Natural killer cell (primary cell): ENCODE measurements around the gene PPP1R15A. TPM values are rescaled to one million over a fixed set of nuclear protein-coding genes. Genes with fewer than 3 reads are reported as not detected.
"Not testable (repeated sequence)": the region's sequence is repeated elsewhere in the genome, so short reads cannot be mapped to it uniquely, and the experiment has no call there.

Experiments used
- ATAC-seq, 3 donors: fragments of 150-1000 bp in 2 of 3; fragments of 200-7000 bp in 1 of 3; cut with Tn5 transposase; 1 replicate in 1 of 3; 2 replicates in 2 of 3; pipeline ENCODE4 v1.10.0; 2021; ENCODE audit warnings: mild to moderate bottlenecking in 2 of 3, moderate library complexity in 2 of 3
- DNase-seq, 2 donors: peaks; one replicate each; pipeline versions ENCODE4 v3.0.0 to v3.0.0-alpha.2; 2013 to 2021; ENCODE audit warnings: mixed read lengths in 1 of 2
- H3K27ac ChIP-seq: one replicate; pipeline ENCODE4 v1.5.1; 2013; ENCODE audit warnings: mild to moderate bottlenecking, low read length
- H3K27me3 ChIP-seq: one replicate; pipeline ENCODE4 v1.6.1; 2013; ENCODE audit warnings: low read length; ENCODE audit not compliant: control insufficient read depth, insufficient read depth
- H3K36me3 ChIP-seq: one replicate; pipeline ENCODE4 v1.6.1; 2013; ENCODE audit warnings: low read length; ENCODE audit not compliant: control insufficient read depth, insufficient read depth
- H3K4me1 ChIP-seq: one replicate; pipeline ENCODE4 v1.6.1; 2013; ENCODE audit warnings: low read length; ENCODE audit not compliant: control insufficient read depth, insufficient read depth
- H3K4me3 ChIP-seq: one replicate; pipeline ENCODE4 v1.5.1; 2013; ENCODE audit warnings: low read length
- H3K9me3 ChIP-seq: one replicate; pipeline ENCODE4 v1.6.1; 2013; ENCODE audit warnings: low read length; ENCODE audit not compliant: control insufficient read depth, insufficient read depth
- H3K27ac Mint-ChIP-seq, 2 donors: one replicate each; pipeline ENCODE4 v1.8.0; 2022; ENCODE audit warnings: mild to moderate bottlenecking in 2 of 2, mixed read lengths in 2 of 2, moderate library complexity in 1 of 2
- H3K27me3 Mint-ChIP-seq, 2 donors: one replicate each; pipeline ENCODE4 v1.8.0; 2022; ENCODE audit warnings: low read depth in 2 of 2, mixed read lengths in 2 of 2
- H3K36me3 Mint-ChIP-seq: one replicate; pipeline ENCODE4 v1.8.0; 2022; ENCODE audit warnings: mixed read lengths
- H3K4me1 Mint-ChIP-seq, 2 donors: one replicate each; pipeline ENCODE4 v1.8.0; 2022; ENCODE audit warnings: mixed read lengths in 2 of 2
- H3K4me3 Mint-ChIP-seq: one replicate; pipeline ENCODE4 v1.8.0; 2022; ENCODE audit warnings: mild to moderate bottlenecking, moderate library complexity, mixed read lengths
- H3K9me3 Mint-ChIP-seq, 2 donors: one replicate each; pipeline ENCODE4 v1.8.0; 2022; ENCODE audit warnings: mixed read lengths in 2 of 2
- CTCF ChIP-seq: fragments of 200-600 bp; IDR thresholded peaks from one replicate; pipeline ENCODE4 v1.8.0; 2022; ENCODE audit warnings: antibody characterized with exemption
- WGBS: methylation state at CpG from one replicate; pipeline ENCODE4 v1.1.7; 2013; ENCODE audit warnings: missing lambda C conversion rate; ENCODE audit not compliant: insufficient coverage; 5-methylcytosine and 5-hydroxymethylcytosine counted together
- intact Hi-C: fragments of 100-400 bp; cut with micrococcal nuclease; formaldehyde crosslinking; loops from one replicate; pipeline ENCODE4 v1.14.2; 2022
- total RNA-seq, 4 donors: library from RNA; stranded (reverse); fragments of 120-200 nt in 1 of 4; gene quantifications; one replicate each; pipeline versions ENCODE4 v1.2.3 to v1.2.4, GENCODE V29; 2013 to 2022

Gene PPP1R15A
- total RNA-seq, 3 donors from 2014 or later (not counting 1 experiment from before 2014, with no cell fraction given): 942 to 1,308 (median 1,174) TPM

- intact Hi-C loops: no loop called here
Observed at GRCh38 chr19:48844472-48844871, 27.7 kb upstream of the PPP1R15A start.

GRCh38 chr19:48845384-48845783 is 26.8 kb upstream of the PPP1R15A start:
- no peak overlapping the region for H3K4me3 ChIP-seq
- no peaks in the 10 kb centered on the region for H3K9me3 ChIP-seq
- ATAC-seq (no peak), DNase-seq (no peak)
- H3K9me3 Mint-ChIP-seq: no peaks in the 10 kb centered on the region
- 90% methylated on average over 14 of the region's 15 CpGs for WGBS
- no peaks in the 10 kb centered on the region for H3K36me3 ChIP-seq
- no peaks in the 10 kb centered on the region for H3K27me3 ChIP-seq
- no peaks in the 10 kb centered on the region for H3K4me1 ChIP-seq
- TF ChIP-seq CTCF: no peak
- H3K27ac ChIP-seq: no peak overlapping the region
- H3K36me3 Mint-ChIP-seq: no peaks in the 10 kb centered on the region
- no peaks in the 10 kb centered on the region for H3K27me3 Mint-ChIP-seq
- no peak overlapping the region for H3K27ac Mint-ChIP-seq
- peaks cover 0 to 5% of the 10 kb centered on the region in 2 donors for H3K4me1 Mint-ChIP-seq
- no peak overlapping the region for H3K4me3 Mint-ChIP-seq
- intact Hi-C loops: no loop called here

More at GRCh38 chr19:48844472-48844871, 27.7 kb upstream of the PPP1R15A start:
- Mint-ChIP-seq H3K9me3 (no peaks in the 10 kb centered on the region), H3K27ac (no peak overlapping the region), H3K4me3 (no peak overlapping the region), H3K4me1 (peaks cover 0 to 5% of the 10 kb centered on the region in 2 donors), H3K36me3 (no peaks in the 10 kb centered on the region), H3K27me3 (no peaks in the 10 kb centered on the region)
- 96% methylated on average over 2 of the region's 2 CpGs for WGBS
- Histone ChIP-seq H3K36me3 (no peaks in the 10 kb centered on the region), H3K4me3 (no peak overlapping the region), H3K4me1 (no peaks in the 10 kb centered on the region), H3K9me3 (no peaks in the 10 kb centered on the region), H3K27me3 (no peaks in the 10 kb centered on the region), H3K27ac (no peak overlapping the region)
- no peak for TF ChIP-seq CTCF
- no peak for ATAC-seq
- no peak for DNase-seq

- H3K36me3 Mint-ChIP-seq, H3K4me3 ChIP-seq, H3K27me3 ChIP-seq, H3K27ac ChIP-seq, intact Hi-C loops, DNase-seq, H3K27ac Mint-ChIP-seq, H3K9me3 ChIP-seq, H3K4me1 Mint-ChIP-seq, H3K4me1 ChIP-seq, ATAC-seq, H3K36me3 ChIP-seq, H3K9me3 Mint-ChIP-seq, H3K27me3 Mint-ChIP-seq, H3K4me3 Mint-ChIP-seq: not testable (repeated sequence)
- 95% methylated on average over 3 of the region's 3 CpGs for WGBS
Observed at GRCh38 chr19:48846659-48847058, 25.6 kb upstream of the PPP1R15A start.

- WGBS: 95% methylated on average over 3 of the region's 4 CpGs
- no peaks in the 10 kb centered on the region for H3K4me1 Mint-ChIP-seq
- no peak overlapping the region for H3K27ac Mint-ChIP-seq
- no peak overlapping the region for H3K27ac ChIP-seq
- H3K9me3 Mint-ChIP-seq: no peaks in the 10 kb centered on the region
- no peaks in the 10 kb centered on the region for H3K4me1 ChIP-seq
- H3K36me3 ChIP-seq: no peaks in the 10 kb centered on the region
- intact Hi-C loops: no loop called here
- no peak overlapping the region for H3K4me3 ChIP-seq
- no peaks in the 10 kb centered on the region for H3K27me3 Mint-ChIP-seq
- H3K9me3 ChIP-seq: no peaks in the 10 kb centered on the region
- H3K27me3 ChIP-seq: no peaks in the 10 kb centered on the region
- no peak overlapping the region for H3K4me3 Mint-ChIP-seq
- TF ChIP-seq CTCF: no peak
- DNase-seq (no peak), ATAC-seq (no peak)
- H3K36me3 Mint-ChIP-seq: no peaks in the 10 kb centered on the region
Observed at GRCh38 chr19:48852292-48852691, 19.9 kb upstream of the PPP1R15A start.
